Stimulated activated CD4-positive, alpha-beta T cell treated with anti-CD3 and anti-CD28 coated beads, Interleukin-2, amount 100 ng/mL, for 24 hours (primary cell): Measurements from ENCODE around the gene ZFHX3.

Experiments
- DNase-seq, 2 donors: peaks; one replicate each; pipeline ENCODE4 v3.0.0-alpha.2; 2020

The ZFHX3 gene

GRCh38 chr16:73056448-73056847 lies 8.5 kb upstream of the ZFHX3 start:
- no peak for DNase-seq

GRCh38 chr16:73054813-73055482 lies 7.0 kb upstream of the ZFHX3 start:
- DNase-seq: no peak

GRCh38 chr16:73054498-73054812 lies 6.5 kb upstream of the ZFHX3 start:
- no peak for DNase-seq

- no peak for DNase-seq
Observed at GRCh38 chr16:73054125-73054484, 6.2 kb upstream of the ZFHX3 start.

- DNase-seq: no peak
Observed at GRCh38 chr16:73053364-73054124, 5.6 kb upstream of the ZFHX3 start.

GRCh38 chr16:73053038-73053363 lies 5.1 kb upstream of the ZFHX3 start:
- DNase-seq: no peak

- no peak for DNase-seq
Observed at GRCh38 chr16:73052576-73052975, 4.6 kb upstream of the ZFHX3 start.

GRCh38 chr16:73051961-73052360 lies 4.0 kb upstream of the ZFHX3 start:
- DNase-seq: no peak

- no peak for DNase-seq
Observed at GRCh38 chr16:73051226-73051625, 3.3 kb upstream of the ZFHX3 start.

- DNase-seq: no peak
Observed at GRCh38 chr16:73050201-73051099, 2.5 kb upstream of the ZFHX3 start.

GRCh38 chr16:73049511-73049910 lies 1.6 kb upstream of the ZFHX3 start:
- DNase-seq: no peak

GRCh38 chr16:73049091-73049490 lies 1.2 kb upstream of the ZFHX3 start:
- DNase-seq: no peak

GRCh38 chr16:73048292-73049080 lies 558 bp upstream of the ZFHX3 start:
- no peak for DNase-seq

GRCh38 chr16:73047221-73047535 lies 750 bp downstream of the ZFHX3 start:
- no peak for DNase-seq

GRCh38 chr16:73046849-73047214 lies 1.1 kb downstream of the ZFHX3 start:
- no peak for DNase-seq

- no peak for DNase-seq
Observed at GRCh38 chr16:73046202-73046848, 1.6 kb downstream of the ZFHX3 start.

GRCh38 chr16:73043828-73044467 lies 4.0 kb downstream of the ZFHX3 start:
- no peak for DNase-seq

GRCh38 chr16:73042807-73043206 lies 5.1 kb downstream of the ZFHX3 start:
- no peak for DNase-seq

GRCh38 chr16:73041676-73042075 lies 6.3 kb downstream of the ZFHX3 start:
- no peak for DNase-seq

- no peak for DNase-seq
Observed at GRCh38 chr16:73040735-73041402, 7.1 kb downstream of the ZFHX3 start.

GRCh38 chr16:73040136-73040535 lies 7.8 kb downstream of the ZFHX3 start:
- DNase-seq: no peak
